ENCODE measurements around the gene NR5A1.
A peak's percentile ranks its signal among the peaks of the same experiment; 100 is the strongest.

NR5A1 gene

GRCh38 chr9:124513376-124513994, 6.3 kb upstream of the NR5A1 start:
- no peak for DNase-seq

GRCh38 chr9:124512806-124513204, 5.6 kb upstream of the NR5A1 start:
- DNase-seq, result no peak

- no peak for DNase-seq
Observed at GRCh38 chr9:124511891-124512805, 4.9 kb upstream of the NR5A1 start.

- no peak for DNase-seq
Observed at GRCh38 chr9:124511426-124511840, 4.2 kb upstream of the NR5A1 start.

GRCh38 chr9:124510650-124511425, 3.6 kb upstream of the NR5A1 start:
- no peak for DNase-seq

GRCh38 chr9:124507880-124508423, 753 bp upstream of the NR5A1 start:
- DNase-seq, result no peak

GRCh38 chr9:124506433-124506832, 766 bp downstream of the NR5A1 start:
- DNase-seq, result peak; percentile 9

GRCh38 chr9:124505901-124506346, 1.3 kb downstream of the NR5A1 start:
- peak; percentile 22 for DNase-seq

- DNase-seq, result peak; percentile 44
Observed at GRCh38 chr9:124505006-124505900, 1.9 kb downstream of the NR5A1 start.

- no peak for DNase-seq
Observed at GRCh38 chr9:124504530-124505005, 2.6 kb downstream of the NR5A1 start.

GRCh38 chr9:124503713-124504529, 3.3 kb downstream of the NR5A1 start:
- DNase-seq, result peak; percentile 62

- DNase-seq, result peak; percentile 77
Observed at GRCh38 chr9:124502711-124503702, 4.2 kb downstream of the NR5A1 start.

GRCh38 chr9:124501771-124502320, 5.4 kb downstream of the NR5A1 start:
- DNase-seq, result no peak

GRCh38 chr9:124500796-124501611, 6.2 kb downstream of the NR5A1 start:
- DNase-seq, result no peak

GRCh38 chr9:124500028-124500795, 7.0 kb downstream of the NR5A1 start:
- DNase-seq, result no peak

- DNase-seq, result no peak
Observed at GRCh38 chr9:124499216-124499615, 8.0 kb downstream of the NR5A1 start.

GRCh38 chr9:124498499-124499146, 8.6 kb downstream of the NR5A1 start:
- no peak for DNase-seq
